Muscle layer of colon (tissue), 2 donors: Measurements from ENCODE around the gene SCGB3A2.
"Not testable (repeated sequence)": the region's sequence is repeated elsewhere in the genome, so short reads cannot be mapped to it uniquely, and the experiment has no call there.

Experiments
- H3K27ac ChIP-seq: one replicate; pipeline ENCODE4 v1.7.0; 2013; ENCODE audit warnings: low read depth, mild to moderate bottlenecking, low read length, moderate library complexity
- H3K27me3 ChIP-seq, 2 donors: one replicate each; pipeline ENCODE4 v1.7.0; 2013; ENCODE audit warnings: low read length in 2 of 2, mild to moderate bottlenecking in 2 of 2; ENCODE audit not compliant: insufficient read depth in 2 of 2, control insufficient read depth in 1 of 2
- H3K36me3 ChIP-seq: one replicate; pipeline ENCODE4 v1.7.0; 2013; ENCODE audit warnings: mild to moderate bottlenecking, low read length; ENCODE audit not compliant: insufficient read depth
- H3K4me1 ChIP-seq: one replicate; pipeline ENCODE4 v1.7.0; 2013; ENCODE audit warnings: mild to moderate bottlenecking, low read length; ENCODE audit not compliant: insufficient read depth
- H3K4me3 ChIP-seq, 2 donors: one replicate each; pipeline ENCODE4 v1.7.0; 2013; ENCODE audit warnings: low read length in 2 of 2, low read depth in 1 of 2, mild to moderate bottlenecking in 1 of 2, moderate library complexity in 1 of 2
- H3K9ac ChIP-seq: one replicate; pipeline ENCODE4 v1.7.0; 2013; ENCODE audit warnings: low read length
- H3K9me3 ChIP-seq: one replicate; pipeline ENCODE4 v1.7.0; 2013; ENCODE audit warnings: mild to moderate bottlenecking, low read length
- donor health status: abdominal sarcoma.
- donor health status: Adenocarcinoma of cecum.

Gene SCGB3A2

DNA sequence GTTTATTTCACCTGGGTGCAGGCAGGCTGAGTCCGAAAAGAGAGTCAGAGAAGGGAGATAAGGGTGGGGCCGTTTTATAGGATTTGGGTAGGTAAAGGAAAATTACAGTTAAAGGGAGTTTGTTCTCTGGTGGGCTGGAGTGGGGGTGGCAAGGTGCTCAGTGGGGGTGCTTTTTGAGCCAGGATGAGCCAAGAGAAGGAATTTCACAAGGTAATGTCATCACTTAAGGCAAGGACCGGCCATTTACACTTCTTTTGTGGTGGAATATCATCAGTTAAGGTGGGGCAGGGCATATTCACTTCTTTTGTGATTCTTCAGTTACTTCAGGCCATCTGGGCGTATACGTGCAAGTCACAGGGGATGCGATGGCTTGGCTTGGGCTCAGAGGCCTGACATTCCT is 8.6 kb upstream of the SCGB3A2 start:
- H3K27me3 ChIP-seq, H3K4me3 ChIP-seq, H3K4me1 ChIP-seq, H3K36me3 ChIP-seq, H3K9me3 ChIP-seq, H3K9ac ChIP-seq, H3K27ac ChIP-seq: not testable (repeated sequence)

- H3K36me3 ChIP-seq, H3K4me3 ChIP-seq: not testable (repeated sequence)
Measured at GRCh38 chr5:147871980-147872549, 6.4 kb upstream of the SCGB3A2 start.

DNA sequence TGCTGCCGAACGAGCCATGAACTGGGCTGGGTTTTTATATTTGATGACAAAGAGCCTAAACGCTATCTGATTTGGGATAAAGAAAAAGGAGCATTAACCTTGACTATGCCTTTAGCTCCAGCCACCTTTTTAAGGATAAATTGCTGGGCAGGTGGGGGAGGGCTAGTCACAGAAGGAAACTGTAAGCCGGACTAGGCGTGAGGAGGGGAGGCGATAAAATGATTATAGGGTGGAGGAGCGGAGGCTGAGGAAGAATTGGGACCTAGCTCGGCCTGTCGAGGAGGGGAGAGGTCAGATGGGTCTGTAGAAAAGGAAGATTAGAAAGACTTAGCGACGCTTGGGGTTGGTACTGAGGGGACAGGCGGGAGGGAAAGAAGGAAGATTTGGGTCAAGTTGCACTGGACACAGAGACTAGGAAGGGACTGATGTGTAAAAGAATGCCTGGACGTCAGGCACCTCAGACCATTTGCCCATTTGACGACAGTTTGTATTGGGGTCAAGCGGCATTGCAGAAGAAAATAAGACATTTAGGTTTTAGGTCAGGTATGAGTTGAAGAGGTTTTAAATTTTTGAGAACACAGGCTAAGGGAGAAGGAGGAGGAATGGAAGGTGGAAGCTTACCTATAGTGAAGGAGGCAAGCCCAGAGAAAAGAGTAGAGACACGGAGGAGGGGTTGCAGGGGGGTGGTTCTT is 5.6 kb upstream of the SCGB3A2 start:
- not testable (repeated sequence) for H3K9me3 ChIP-seq, H3K4me3 ChIP-seq, H3K27ac ChIP-seq, H3K36me3 ChIP-seq, H3K9ac ChIP-seq, H3K27me3 ChIP-seq, H3K4me1 ChIP-seq

More at GRCh38 chr5:147871980-147872549, 6.4 kb upstream of the SCGB3A2 start:
- not testable (repeated sequence) for H3K27me3 ChIP-seq, H3K27ac ChIP-seq, H3K4me1 ChIP-seq, H3K9me3 ChIP-seq, H3K9ac ChIP-seq

GRCh38 chr5:147874118-147874875 is 4.2 kb upstream of the SCGB3A2 start:
- H3K4me3 ChIP-seq, H3K36me3 ChIP-seq, H3K9me3 ChIP-seq: not testable (repeated sequence)

DNA sequence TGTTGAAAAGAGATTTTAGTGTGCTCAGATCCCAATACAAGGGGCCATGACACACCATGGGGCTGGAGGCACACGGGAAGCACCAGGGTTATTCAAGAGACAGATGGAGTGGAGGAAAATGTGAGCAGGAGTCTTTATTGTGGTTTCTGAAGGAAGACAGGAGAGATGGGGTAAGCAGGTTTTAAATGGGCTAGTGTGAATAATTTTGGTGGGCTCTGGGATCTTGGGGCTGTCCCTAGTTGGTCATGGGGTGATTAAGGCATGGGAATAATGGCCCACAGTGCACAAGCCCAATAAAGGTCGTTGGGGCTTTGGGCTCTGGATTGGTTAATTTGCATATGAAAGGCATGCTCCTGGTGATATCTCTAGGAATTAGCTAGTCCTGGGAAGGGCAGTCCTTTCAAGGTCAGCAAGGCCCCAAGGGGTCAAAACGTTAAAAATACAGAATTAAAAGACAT is 3.6 kb upstream of the SCGB3A2 start:
- H3K9ac ChIP-seq = no peak overlapping the region
- H3K4me3 ChIP-seq = no peak overlapping the region
- H3K9me3 ChIP-seq = no peaks in the 10 kb centered on the region
- H3K27ac ChIP-seq = no peak overlapping the region
- H3K27me3 ChIP-seq = no peaks in the 10 kb centered on the region
- no peaks in the 10 kb centered on the region for H3K36me3 ChIP-seq
- H3K4me1 ChIP-seq = no peaks in the 10 kb centered on the region

More at GRCh38 chr5:147874118-147874875, 4.2 kb upstream of the SCGB3A2 start:
- not testable (repeated sequence) for H3K27ac ChIP-seq, H3K4me1 ChIP-seq, H3K27me3 ChIP-seq, H3K9ac ChIP-seq

DNA sequence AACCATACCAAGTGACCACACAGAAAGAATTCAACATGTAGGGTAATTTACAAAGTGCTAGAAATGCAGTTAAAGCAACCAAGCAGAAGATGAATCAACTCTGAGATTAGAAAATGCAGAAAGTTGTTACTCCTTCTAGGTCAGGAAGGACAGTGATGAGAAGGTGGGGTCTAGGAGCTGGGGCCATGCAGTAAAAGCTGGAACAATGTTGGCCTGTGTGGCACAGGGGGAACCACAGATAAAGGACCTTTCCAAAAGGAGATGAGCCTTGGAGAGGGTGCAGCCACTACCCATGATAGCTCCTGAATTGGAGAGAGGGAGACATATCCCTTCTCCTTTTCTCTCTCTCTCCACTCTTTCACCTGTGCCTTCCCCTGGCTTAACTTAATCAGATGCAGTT is 2.4 kb upstream of the SCGB3A2 start:
- H3K9ac ChIP-seq = no peak overlapping the region
- H3K9me3 ChIP-seq = no peaks in the 10 kb centered on the region
- H3K4me3 ChIP-seq = no peak overlapping the region
- no peak overlapping the region for H3K27ac ChIP-seq
- H3K27me3 ChIP-seq = no peaks in the 10 kb centered on the region
- no peaks in the 10 kb centered on the region for H3K36me3 ChIP-seq
- no peaks in the 10 kb centered on the region for H3K4me1 ChIP-seq

DNA sequence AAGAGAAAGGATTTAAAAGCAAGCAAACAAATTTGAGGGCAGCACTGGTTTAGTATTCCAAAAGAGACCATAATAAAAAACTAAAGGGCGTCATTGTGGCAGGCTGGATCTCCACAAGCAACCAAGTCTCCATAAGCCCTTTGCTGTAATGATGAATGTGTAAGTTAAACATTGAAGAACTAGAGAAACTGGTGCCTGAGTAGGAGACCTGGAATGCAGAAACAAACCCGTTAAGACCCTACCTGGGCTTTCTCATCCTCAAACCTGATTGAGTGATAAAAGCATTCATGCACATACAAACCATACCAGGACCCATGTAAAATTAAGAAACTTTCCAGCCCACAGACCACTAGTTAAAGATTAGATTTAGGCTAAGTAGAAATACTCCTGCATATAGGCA is 1.9 kb upstream of the SCGB3A2 start:
- no peaks in the 10 kb centered on the region for H3K4me1 ChIP-seq
- no peak overlapping the region for H3K4me3 ChIP-seq
- H3K27me3 ChIP-seq = no peaks in the 10 kb centered on the region
- H3K27ac ChIP-seq = no peak overlapping the region
- H3K9ac ChIP-seq = no peak overlapping the region
- H3K36me3 ChIP-seq = no peaks in the 10 kb centered on the region
- no peaks in the 10 kb centered on the region for H3K9me3 ChIP-seq

DNA sequence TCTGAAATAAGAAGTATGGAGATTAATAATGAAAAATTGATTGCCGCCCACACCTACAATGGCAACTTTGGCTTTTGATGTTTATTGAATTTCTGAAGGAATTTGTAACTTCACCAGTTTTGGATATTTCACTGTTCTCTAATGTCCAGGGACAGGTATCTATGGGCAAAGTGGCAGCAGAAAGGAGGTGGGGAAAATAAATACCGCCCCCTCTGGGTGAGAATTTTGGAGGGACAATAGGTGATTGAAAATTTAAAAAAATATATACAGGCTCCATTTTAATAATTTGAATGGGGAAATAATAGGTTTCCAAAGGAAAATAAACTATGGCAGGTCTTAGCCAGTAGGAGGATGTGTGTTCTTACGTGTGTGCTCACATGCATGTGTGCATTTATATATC is 1.3 kb downstream of the SCGB3A2 start:
- H3K27me3 ChIP-seq = no peaks in the 10 kb centered on the region
- H3K9ac ChIP-seq = no peak overlapping the region
- no peaks in the 10 kb centered on the region for H3K9me3 ChIP-seq
- H3K4me3 ChIP-seq = no peak overlapping the region
- no peaks in the 10 kb centered on the region for H3K36me3 ChIP-seq
- H3K4me1 ChIP-seq = no peaks in the 10 kb centered on the region
- no peak overlapping the region for H3K27ac ChIP-seq

DNA sequence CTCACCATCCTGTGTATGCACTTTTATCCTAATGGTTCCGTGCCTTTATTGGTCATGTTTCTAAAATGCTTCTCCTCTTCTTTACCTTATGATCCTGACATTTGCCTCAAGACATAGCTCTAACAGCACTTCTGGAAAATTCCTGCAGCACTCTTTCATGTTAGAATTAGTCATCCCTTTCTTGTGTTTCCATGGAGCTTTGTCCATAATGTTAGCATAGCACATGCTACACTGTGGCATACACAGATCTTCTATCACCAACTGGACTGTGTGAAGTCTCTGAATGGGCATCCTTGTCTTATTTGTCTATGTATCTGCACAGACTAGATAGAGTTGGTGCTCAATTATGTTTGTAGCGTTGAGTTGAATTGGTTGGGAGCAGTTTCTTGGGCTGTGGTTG is 2.0 kb downstream of the SCGB3A2 start:
- Histone ChIP-seq H3K9me3 (no peaks in the 10 kb centered on the region), H3K4me3 (no peak overlapping the region), H3K27me3 (no peaks in the 10 kb centered on the region), H3K27ac (no peak overlapping the region), H3K36me3 (no peaks in the 10 kb centered on the region), H3K9ac (no peak overlapping the region), H3K4me1 (no peaks in the 10 kb centered on the region)

- Histone ChIP-seq H3K4me1 (no peaks in the 10 kb centered on the region), H3K27ac (no peak overlapping the region), H3K36me3 (no peaks in the 10 kb centered on the region), H3K9ac (no peak overlapping the region), H3K9me3 (no peaks in the 10 kb centered on the region), H3K4me3 (no peak overlapping the region), H3K27me3 (no peaks in the 10 kb centered on the region)
Measured at GRCh38 chr5:147882586-147883313, 4.2 kb downstream of the SCGB3A2 start.

GRCh38 chr5:147887026-147887627 is 8.6 kb downstream of the SCGB3A2 start:
- no peak overlapping the region for H3K9ac ChIP-seq
- no peak overlapping the region for H3K27ac ChIP-seq
- no peaks in the 10 kb centered on the region for H3K27me3 ChIP-seq
- H3K4me1 ChIP-seq = no peaks in the 10 kb centered on the region
- H3K9me3 ChIP-seq = no peaks in the 10 kb centered on the region
- no peaks in the 10 kb centered on the region for H3K36me3 ChIP-seq
- H3K4me3 ChIP-seq = no peak overlapping the region
